Measurements from ENCODE around the gene GTPBP4. TPM values are rescaled to one million over a fixed set of nuclear protein-coding genes. Genes with fewer than 3 reads are reported as not detected.

The GTPBP4 gene
- 10 to 100 TPM; 64.0 to 67.7 TPM for total RNA-seq
- 10 to 100 TPM; 22.7 to 29.8 (median 25.9) TPM for polyA plus RNA-seq
- 54.2 to 424 (median 83.5) reads per million in 6 experiments for total RNA-seq

DNA sequence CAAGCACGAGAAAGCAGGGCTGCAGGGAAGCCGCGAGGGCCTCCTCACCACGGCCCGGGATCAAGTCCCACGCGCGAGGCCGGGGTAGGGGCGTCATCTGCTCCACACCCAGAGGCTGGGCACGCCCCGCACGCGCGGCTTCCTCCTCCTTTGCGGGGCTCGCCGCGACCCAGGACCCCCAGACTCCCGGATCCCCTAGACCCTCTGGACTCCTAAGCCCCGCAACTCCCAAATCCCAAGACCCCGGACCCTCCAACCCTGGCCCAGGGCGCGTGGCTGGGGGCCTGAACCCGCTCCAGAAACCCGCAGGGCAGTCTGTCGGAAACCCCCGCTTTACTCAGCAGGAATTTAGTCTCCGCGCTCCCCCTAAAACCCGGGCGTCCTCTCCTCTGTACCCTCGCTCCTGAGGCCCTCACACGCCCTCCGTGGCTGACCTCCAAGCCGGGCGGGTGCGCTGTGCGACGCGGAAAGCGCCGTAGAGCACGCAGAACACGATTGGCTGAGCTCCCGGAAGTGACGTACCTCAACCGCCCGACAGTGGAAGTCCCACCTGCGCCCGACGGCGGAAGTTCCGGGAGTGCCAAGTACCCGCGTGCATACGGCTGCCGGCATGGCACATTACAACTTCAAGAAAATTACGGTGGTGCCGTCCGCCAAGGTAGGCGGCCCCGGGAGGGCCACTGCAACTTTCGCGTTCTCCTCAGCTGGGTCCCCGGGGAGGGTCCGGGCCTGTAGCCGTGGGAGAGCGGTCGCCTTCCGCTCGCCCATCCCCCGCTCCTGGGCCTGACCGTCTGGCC lies at the start of gene GTPBP4:
Gene GTPBP4 (plus strand): TSS at position 565 of the 797 bp plus-strand sequence. CDS start 46 bp downstream, at position 611.
- peak; percentile 87 to 99 (median 96) for DNase-seq
- peak within 1 kb of the TSS; percentile 88 to 99 (median 98) for H3K27ac Mint-ChIP-seq
- POLR2A ChIA-PET = interaction anchor here (0.6 to 2.5 kb wide), 9 partner anchors 10 to 88 kb away, joined by 3 to 15 read pairs (median 5); partner anchors contain the start of genes IDI1, LARP4B and WDR37
- no peaks in the 10 kb centered on the region for H3K27me3 Mint-ChIP-seq
- peak within 1 kb of the TSS; percentile 90 to 99 (median 96) for H3K4me3 Mint-ChIP-seq
- ATAC-seq = peak; percentile 96 to 98
- H3K9me3 Mint-ChIP-seq = no peaks in the 10 kb centered on the region
- peaks cover 17 to 49% (median 45%) of the 10 kb centered on the region in 4 donors for H3K4me1 Mint-ChIP-seq
- peaks cover 0 to 17% (median 0%) of the 10 kb centered on the region in 3 donors for H3K36me3 Mint-ChIP-seq

DNA sequence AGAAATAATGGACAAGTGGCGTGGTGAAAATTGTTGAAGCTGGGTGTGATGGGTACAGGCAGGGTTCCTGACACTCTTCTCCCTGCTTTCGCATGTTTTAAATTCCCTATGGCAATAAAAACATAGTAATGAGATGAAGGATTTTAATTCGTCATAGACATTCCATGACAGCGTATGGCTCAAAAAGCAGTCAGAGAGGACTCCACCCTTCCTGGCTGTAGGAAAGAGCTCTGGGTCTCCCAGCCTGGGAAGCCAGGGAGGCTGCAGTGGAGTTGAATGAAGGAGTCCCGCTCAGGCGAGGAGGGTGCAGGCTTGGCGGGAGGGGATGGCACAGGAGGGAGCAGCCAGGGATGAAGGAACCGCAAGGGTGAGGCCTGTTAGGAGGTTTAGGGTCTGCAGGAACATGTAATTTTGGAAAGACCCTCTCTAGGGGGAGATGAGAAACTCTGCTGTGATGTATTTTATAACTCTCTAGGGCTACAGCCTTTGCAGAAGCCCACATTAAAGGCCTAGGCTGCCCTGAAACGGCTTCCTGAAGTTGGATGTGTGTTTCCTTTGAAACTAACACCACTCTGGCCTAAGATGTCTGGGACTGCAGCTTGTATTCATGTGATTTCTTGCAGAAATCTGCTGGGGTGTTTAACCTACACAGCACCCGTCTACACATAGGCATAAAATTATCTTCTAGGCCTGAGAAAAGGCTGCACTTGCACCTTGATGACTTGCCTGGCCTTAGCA lies 49.1 kb upstream of the GTPBP4 start:
- Mint-ChIP-seq H3K36me3 (no peaks in the 10 kb centered on the region), H3K27ac (peak overlapping the region; percentile 77 to 95 (median 89)), H3K9me3 (no peaks in the 10 kb centered on the region), H3K4me3 (peak overlapping the region; percentile 39 to 83 (median 70)), H3K4me1 (peaks cover 11 to 39% (median 23%) of the 10 kb centered on the region in 4 donors), H3K27me3 (no peaks in the 10 kb centered on the region)
- peak; percentile 94 to 96 for ATAC-seq
- peak in 6 of 10 donors; percentile 24 to 47 (median 32) for DNase-seq
- POLR2A ChIA-PET = interaction anchor here (1.5 kb wide), 1 partner anchor 49 kb away, joined by 4 read pairs; the partner anchor contains the start of gene GTPBP4

DNA sequence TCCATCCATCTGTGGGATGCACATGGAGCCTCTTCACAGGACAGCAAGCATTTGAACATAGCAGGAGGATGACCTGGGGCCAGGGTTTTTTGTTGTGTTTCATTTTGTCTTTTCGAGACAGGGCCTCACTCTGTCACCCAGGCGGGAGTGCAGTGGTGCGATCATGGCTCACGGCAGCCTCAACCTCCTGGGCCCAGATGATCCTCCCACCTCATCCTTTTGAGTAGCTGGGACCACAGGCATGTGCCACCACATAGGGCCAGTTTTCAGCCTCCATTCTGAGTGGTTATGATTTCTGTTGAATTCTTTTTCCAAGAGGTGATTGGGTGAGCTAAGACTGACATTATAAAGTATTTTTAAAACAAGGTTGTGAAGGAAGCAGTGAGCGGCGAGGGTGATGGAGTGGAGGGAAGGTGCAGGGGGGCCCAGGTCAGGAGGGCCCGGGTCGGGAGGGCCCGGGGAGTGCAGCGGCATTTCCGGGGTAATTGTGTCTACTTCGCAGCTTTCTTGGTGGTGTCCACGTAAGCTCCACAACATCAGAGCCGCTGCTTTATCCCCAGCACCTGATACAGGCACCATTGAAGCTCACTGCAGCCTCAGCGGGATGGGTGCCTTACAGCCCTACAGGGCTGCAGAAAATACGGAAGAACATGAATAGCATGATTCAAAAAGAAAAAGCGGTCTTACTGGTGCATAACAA lies 44.8 kb upstream of the GTPBP4 start:
- H3K27me3 Mint-ChIP-seq = no peaks in the 10 kb centered on the region
- no peaks in the 10 kb centered on the region for H3K9me3 Mint-ChIP-seq
- H3K4me1 Mint-ChIP-seq = peaks cover 11 to 41% (median 29%) of the 10 kb centered on the region in 4 donors
- no peak for ATAC-seq
- no peak overlapping the region for H3K4me3 Mint-ChIP-seq
- POLR2A ChIA-PET = interaction anchor here (1.6 kb wide), 1 partner anchor 12 kb away, joined by 5 read pairs; the partner anchor contains the start of gene LARP4B
- H3K27ac Mint-ChIP-seq = peak overlapping the region in 2 of 10 donors; percentile 25 to 38
- H3K36me3 Mint-ChIP-seq = no peaks in the 10 kb centered on the region
- DNase-seq = no peak

- DNase-seq (no peak), ATAC-seq (peak; percentile 39 to 50)
- Mint-ChIP-seq H3K36me3 (no peaks in the 10 kb centered on the region), H3K9me3 (no peaks in the 10 kb centered on the region), H3K27me3 (no peaks in the 10 kb centered on the region), H3K4me1 (peaks cover 4 to 34% (median 22%) of the 10 kb centered on the region in 4 donors), H3K4me3 (peak overlapping the region in 7 of 10 donors; percentile 16 to 52 (median 22)), H3K27ac (peak overlapping the region in 8 of 10 donors; percentile 24 to 82 (median 58))
- POLR2A ChIA-PET = interaction anchor here (0.6 to 1.6 kb wide), 2 partner anchors 13 to 21 kb away, joined by 3 to 5 read pairs; partner anchors contain the start of gene LARP4B
These were observed 44.0 kb upstream of the GTPBP4 start for GRCh38 chr10:944034-944831.

DNA sequence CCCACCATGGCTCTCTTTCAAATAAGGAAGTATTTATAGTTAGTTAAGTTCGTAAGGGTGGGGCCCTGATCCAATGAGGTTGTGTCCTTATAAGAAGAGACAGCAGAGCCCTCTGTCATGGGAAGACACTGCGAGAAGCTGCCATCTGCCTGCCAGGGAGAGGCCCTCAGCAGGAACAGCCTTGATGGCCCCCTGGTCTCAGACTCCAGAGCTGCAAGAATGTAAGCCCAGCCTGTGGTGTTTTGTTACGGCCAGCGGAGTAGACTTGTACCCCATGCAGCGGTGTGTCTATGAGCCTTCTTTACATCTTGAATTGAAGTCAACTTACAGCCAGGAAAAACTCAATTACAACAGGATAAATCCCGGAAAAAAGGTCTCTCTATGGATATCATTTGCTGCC lies 42.5 kb upstream of the GTPBP4 start:
- Mint-ChIP-seq H3K27ac (peak overlapping the region in 1 of 10 donors; percentile 67), H3K9me3 (no peaks in the 10 kb centered on the region), H3K4me1 (peaks cover 0 to 24% (median 13%) of the 10 kb centered on the region in 4 donors), H3K36me3 (no peaks in the 10 kb centered on the region), H3K4me3 (no peak overlapping the region), H3K27me3 (no peaks in the 10 kb centered on the region)
- DNase-seq = no peak
- no peak for ATAC-seq
- POLR2A ChIA-PET = no interaction called here

DNA sequence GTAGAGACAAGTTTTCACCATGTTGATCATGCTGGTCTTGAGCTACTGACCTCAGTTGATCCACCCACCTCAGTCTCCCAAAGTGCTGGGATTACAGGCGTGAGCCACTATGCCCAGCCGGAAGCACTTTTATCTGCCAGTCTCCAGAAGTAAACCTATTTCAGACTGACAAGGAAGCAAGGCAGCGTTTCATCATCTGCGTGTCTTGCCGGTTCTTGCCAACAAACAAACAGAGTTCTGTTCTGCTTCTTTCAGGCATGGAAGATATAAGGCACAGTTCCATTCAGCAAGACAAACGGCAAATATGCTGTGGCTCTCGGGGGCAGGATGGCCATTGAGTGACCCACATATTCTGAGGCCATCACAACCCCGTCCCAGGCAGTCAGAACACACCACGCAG lies 41.2 kb upstream of the GTPBP4 start:
- Mint-ChIP-seq H3K36me3 (no peaks in the 10 kb centered on the region), H3K4me3 (no peak overlapping the region), H3K9me3 (no peaks in the 10 kb centered on the region), H3K27me3 (peaks cover 0 to 2% (median 0%) of the 10 kb centered on the region in 5 donors), H3K4me1 (peaks cover 0 to 18% (median 11%) of the 10 kb centered on the region in 4 donors), H3K27ac (no peak overlapping the region)
- POLR2A ChIA-PET = no interaction called here
- no peak for DNase-seq
- no peak for ATAC-seq

GRCh38 chr10:947881-948280 lies 40.4 kb upstream of the GTPBP4 start:
- Mint-ChIP-seq H3K27me3 (peaks cover 0 to 2% (median 0%) of the 10 kb centered on the region in 5 donors), H3K9me3 (no peaks in the 10 kb centered on the region), H3K36me3 (no peaks in the 10 kb centered on the region), H3K4me3 (no peak overlapping the region), H3K4me1 (peaks cover 0 to 12% (median 9%) of the 10 kb centered on the region in 4 donors), H3K27ac (peak overlapping the region in 1 of 10 donors; percentile 41)
- DNase-seq = no peak
- no peak for ATAC-seq
- POLR2A ChIA-PET = no interaction called here

- Mint-ChIP-seq H3K27ac (no peak overlapping the region), H3K27me3 (peaks cover 0 to 2% (median 0%) of the 10 kb centered on the region in 5 donors), H3K36me3 (no peaks in the 10 kb centered on the region), H3K4me3 (no peak overlapping the region), H3K4me1 (peaks cover 0 to 12% (median 9%) of the 10 kb centered on the region in 4 donors), H3K9me3 (no peaks in the 10 kb centered on the region)
- no peak for DNase-seq
- POLR2A ChIA-PET = no interaction called here
- ATAC-seq = no peak
These were observed 39.9 kb upstream of the GTPBP4 start for GRCh38 chr10:948347-948746.

DNA sequence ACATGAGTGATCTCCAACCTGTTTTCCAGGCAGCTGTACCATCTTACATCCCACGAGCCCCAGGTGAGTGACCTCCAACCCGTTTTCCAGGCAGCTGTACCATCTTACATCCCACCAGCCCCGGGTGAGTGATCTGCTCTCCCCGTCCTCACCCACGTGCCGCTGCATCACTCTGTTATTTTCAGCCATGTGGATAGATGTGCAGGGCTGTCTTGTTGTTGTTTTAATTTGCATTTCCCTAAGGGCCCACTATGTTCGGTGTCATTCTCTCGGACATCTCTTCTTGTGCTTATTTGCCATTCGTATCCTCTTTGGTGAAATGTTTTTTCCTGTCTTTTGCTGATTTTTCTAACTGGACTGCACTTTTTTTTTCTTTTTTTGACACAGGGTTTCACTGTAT lies 38.8 kb upstream of the GTPBP4 start:
- Mint-ChIP-seq H3K36me3 (no peaks in the 10 kb centered on the region), H3K4me1 (peaks cover 0 to 4% (median 3%) of the 10 kb centered on the region in 4 donors), H3K4me3 (no peak overlapping the region), H3K27me3 (peaks cover 0 to 2% (median 0%) of the 10 kb centered on the region in 5 donors), H3K9me3 (no peaks in the 10 kb centered on the region), H3K27ac (no peak overlapping the region)
- no peak for DNase-seq
- POLR2A ChIA-PET = no interaction called here
- ATAC-seq = no peak

- no peak overlapping the region for H3K27ac Mint-ChIP-seq
- DNase-seq (no peak), ATAC-seq (no peak)
- peaks cover 0 to 5% (median 2%) of the 10 kb centered on the region in 5 donors for H3K27me3 Mint-ChIP-seq
- H3K4me1 Mint-ChIP-seq = peaks cover 0 to 3% (median 0%) of the 10 kb centered on the region in 4 donors
- no peaks in the 10 kb centered on the region for H3K36me3 Mint-ChIP-seq
- no peak overlapping the region for H3K4me3 Mint-ChIP-seq
- POLR2A ChIA-PET = interaction anchor here (1.3 kb wide), 1 partner anchor 13 kb away, joined by 3 read pairs; no protein-coding TSS in a partner anchor
- no peaks in the 10 kb centered on the region for H3K9me3 Mint-ChIP-seq
These were observed 34.4 kb upstream of the GTPBP4 start for GRCh38 chr10:953836-954235.

- POLR2A ChIA-PET = interaction anchor here (1.3 kb wide), 1 partner anchor 14 kb away, joined by 3 read pairs; no protein-coding TSS in a partner anchor
- Mint-ChIP-seq H3K27ac (no peak overlapping the region), H3K4me3 (no peak overlapping the region), H3K36me3 (no peaks in the 10 kb centered on the region), H3K9me3 (no peaks in the 10 kb centered on the region), H3K27me3 (peaks cover 0 to 7% (median 2%) of the 10 kb centered on the region in 5 donors), H3K4me1 (peaks cover 0 to 3% (median 0%) of the 10 kb centered on the region in 4 donors)
- ATAC-seq (no peak), DNase-seq (no peak)
These were observed 33.8 kb upstream of the GTPBP4 start for GRCh38 chr10:954396-954795.
